Stimulated activated CD4-positive, alpha-beta T cell treated with anti-CD3 and anti-CD28 coated beads, TNF-alpha, amount 100 ng/mL, for 4 hours (primary cell): ENCODE measurements around the gene ASTN1.
"Not testable (repeated sequence)": the region's sequence is repeated elsewhere in the genome, so short reads cannot be mapped to it uniquely, and the experiment has no call there.

Source experiments
- DNase-seq, 3 experiments: peaks; one replicate each; pipeline ENCODE4 v3.0.0-alpha.2; 2020; ENCODE audit warnings: low read depth in 3 of 3

The ASTN1 gene

GRCh38 chr1:177106614-177107365 is 57.7 kb downstream of the ASTN1 start:
- DNase-seq: no peak

- DNase-seq: no peak
Observed at GRCh38 chr1:177106196-177106595, 58.3 kb downstream of the ASTN1 start.

GRCh38 chr1:177103005-177103852 is 61.3 kb downstream of the ASTN1 start:
- no peak for DNase-seq

- DNase-seq: no peak
Observed at GRCh38 chr1:177092001-177092400, 72.5 kb downstream of the ASTN1 start.

GRCh38 chr1:177091040-177091439 is 73.5 kb downstream of the ASTN1 start:
- no peak for DNase-seq

GRCh38 chr1:177088966-177089365 is 75.5 kb downstream of the ASTN1 start:
- DNase-seq: no peak

GRCh38 chr1:177082855-177083693 is 81.4 kb downstream of the ASTN1 start:
- no peak for DNase-seq

- DNase-seq: no peak
Observed at GRCh38 chr1:177080564-177080963, 83.9 kb downstream of the ASTN1 start.

GRCh38 chr1:177077734-177078499 is 86.6 kb downstream of the ASTN1 start:
- no peak for DNase-seq

GRCh38 chr1:177077006-177077405 is 87.5 kb downstream of the ASTN1 start:
- DNase-seq: no peak

- DNase-seq: not testable (repeated sequence)
Observed at GRCh38 chr1:177074811-177075210, 89.7 kb downstream of the ASTN1 start.

- DNase-seq: no peak
Observed at GRCh38 chr1:177069490-177069889, 95.0 kb downstream of the ASTN1 start.

- no peak for DNase-seq
Observed at GRCh38 chr1:177067752-177068410, 96.6 kb downstream of the ASTN1 start.

- no peak for DNase-seq
Observed at GRCh38 chr1:177065430-177065829, 99.1 kb downstream of the ASTN1 start.

- DNase-seq: no peak
Observed at GRCh38 chr1:177063648-177064047, 100.9 kb downstream of the ASTN1 start.

GRCh38 chr1:177054542-177054941 is 110.0 kb downstream of the ASTN1 start:
- no peak for DNase-seq

- no peak for DNase-seq
Observed at GRCh38 chr1:177053648-177054047, 110.9 kb downstream of the ASTN1 start.

- DNase-seq: no peak
Observed at GRCh38 chr1:177048314-177049069, 116.0 kb downstream of the ASTN1 start.

- DNase-seq: no peak
Observed at GRCh38 chr1:177045151-177045550, 119.4 kb downstream of the ASTN1 start.

- DNase-seq: no peak
Observed at GRCh38 chr1:177044390-177044789, 120.1 kb downstream of the ASTN1 start.
